Naive thymus-derived CD4-positive, alpha-beta T cell (primary cell): ENCODE data around the gene CACNA1G. TPM values are rescaled to one million over a fixed set of nuclear protein-coding genes. Genes with fewer than 3 reads are reported as not detected.

Experiments used
- ATAC-seq: fragments of 150-1000 bp; cut with Tn5 transposase; 2 replicates; pipeline ENCODE4 v1.10.0; 2021; ENCODE audit warnings: mild to moderate bottlenecking, moderate library complexity
- CTCF ChIA-PET: fragments of 350-600 bp; sonication (Branson Sonifier 250); formaldehyde crosslinking; loops from one replicate; lab custom pipeline; 2021; ENCODE audit warnings: antibody characterized with exemption; lab: Charles Lee
- POLR2A ChIA-PET: fragments of 350-600 bp; sonication (Branson Sonifier 250); formaldehyde crosslinking; loops from one replicate; lab custom pipeline; 2021; ENCODE audit warnings: antibody characterized with exemption, inconsistent platforms; lab: Charles Lee
- DNase-seq, 9 donors: peaks; one replicate each; pipeline versions ENCODE4 v3.0.0 to v3.0.0-alpha.2; 2020 to 2022; ENCODE audit warnings: mixed read lengths in 1 of 9
- H3K27ac ChIP-seq: one replicate; pipeline ENCODE4 v1.7.0; 2013; ENCODE audit warnings: mild to moderate bottlenecking, low read depth, low read length, moderate library complexity
- H3K27me3 ChIP-seq, 2 donors: one replicate each; pipeline ENCODE4 v1.7.0; 2013; ENCODE audit warnings: low read length in 2 of 2, mild to moderate bottlenecking in 2 of 2, moderate library complexity in 2 of 2; ENCODE audit not compliant: control insufficient read depth in 2 of 2, insufficient read depth in 2 of 2
- H3K36me3 ChIP-seq, 3 experiments: 1 replicate in 2 of 3; 2 replicates in 1 of 3; pipeline ENCODE4 v1.7.0; 2013; ENCODE audit warnings: low read length in 3 of 3, mild to moderate bottlenecking in 3 of 3, moderate library complexity in 1 of 3; ENCODE audit not compliant: insufficient read depth in 3 of 3, control insufficient read depth in 2 of 3
- H3K4me1 ChIP-seq, 2 donors: one replicate each; pipeline ENCODE4 v1.7.0; 2013; ENCODE audit warnings: low read length in 2 of 2, mild to moderate bottlenecking in 2 of 2, moderate library complexity in 1 of 2; ENCODE audit not compliant: control insufficient read depth in 2 of 2, insufficient read depth in 2 of 2
- H3K4me3 ChIP-seq: 2 replicates; pipeline ENCODE4 v1.7.0; 2013; ENCODE audit warnings: mild to moderate bottlenecking, low read length
- H3K9me3 ChIP-seq, 3 experiments: 1 replicate in 2 of 3; 2 replicates in 1 of 3; pipeline ENCODE4 v1.7.0; 2013; ENCODE audit warnings: low read length in 3 of 3; ENCODE audit not compliant: control insufficient read depth in 2 of 3
- H3K27ac Mint-ChIP-seq, 9 donors: one replicate each; pipeline ENCODE4 v1.8.0; 2020 to 2022; ENCODE audit warnings: mixed read lengths in 9 of 9, mild to moderate bottlenecking in 8 of 9, moderate library complexity in 5 of 9, inconsistent platforms in 2 of 9
- H3K27me3 Mint-ChIP-seq, 5 donors: one replicate each; pipeline ENCODE4 v1.8.0; 2021 to 2022; ENCODE audit warnings: mixed read lengths in 5 of 5, mild to moderate bottlenecking in 1 of 5
- H3K36me3 Mint-ChIP-seq, 5 donors: one replicate each; pipeline ENCODE4 v1.8.0; 2020 to 2022; ENCODE audit warnings: mixed read lengths in 5 of 5, mild to moderate bottlenecking in 3 of 5, inconsistent platforms in 1 of 5
- H3K4me1 Mint-ChIP-seq, 7 donors: one replicate each; pipeline ENCODE4 v1.8.0; 2020 to 2022; ENCODE audit warnings: mixed read lengths in 7 of 7, mild to moderate bottlenecking in 3 of 7, inconsistent platforms in 1 of 7
- H3K4me3 Mint-ChIP-seq, 10 donors: one replicate each; pipeline ENCODE4 v1.8.0; 2020 to 2022; ENCODE audit warnings: mild to moderate bottlenecking in 10 of 10, mixed read lengths in 10 of 10, moderate library complexity in 6 of 10, inconsistent platforms in 2 of 10
- H3K9me3 Mint-ChIP-seq, 11 donors: one replicate each; pipeline ENCODE4 v1.8.0; 2020 to 2022; ENCODE audit warnings: mixed read lengths in 11 of 11, mild to moderate bottlenecking in 4 of 11, inconsistent platforms in 1 of 11, moderate library complexity in 1 of 11
- intact Hi-C, 2 donors: fragments of 100-400 bp; cut with micrococcal nuclease; formaldehyde crosslinking; loops; one replicate each; pipeline ENCODE4 v1.15.1; 2023
- polyA plus RNA-seq, 2 donors: library from polyadenylated mRNA; unstranded; fragments of 300-500 nt; fragmentation: Illumina TruSeq; gene quantifications; one replicate each; pipeline ENCODE4 v1.2.3, GENCODE V29; 2021
- total RNA-seq, 6 experiments: library from RNA in 5 of 6; stranded (reverse) in 5 of 6; gene quantifications; 1 replicate in 5 of 6; 2 replicates in 1 of 6; pipeline ENCODE4 v1.2.3 and lab custom pipeline; 2021 to 2026

Gene CACNA1G
- total and polyA plus RNA-seq, 7 experiments from 2014 or later, result not detected

- Mint-ChIP-seq H3K4me3 (no peak overlapping the region), H3K27me3 (peaks cover 0 to 8% (median 2%) of the 10 kb centered on the region in 5 donors), H3K27ac (peak overlapping the region in 1 of 9 donors; percentile 34), H3K9me3 (no peaks in the 10 kb centered on the region), H3K36me3 (peaks cover 0 to 2% (median 0%) of the 10 kb centered on the region in 5 donors), H3K4me1 (peaks cover 6 to 31% (median 10%) of the 10 kb centered on the region in 7 donors)
- H3K9me3 ChIP-seq, result no peaks in the 10 kb centered on the region
- CTCF ChIA-PET, result no interaction called here
- H3K27me3 ChIP-seq, result no peaks in the 10 kb centered on the region
- DNase-seq, result no peak
- H3K27ac ChIP-seq, result no peak overlapping the region
- no peak overlapping the region for H3K4me3 ChIP-seq
- POLR2A ChIA-PET, result no interaction called here
- H3K4me1 ChIP-seq, result peaks cover 0 to 5% of the 10 kb centered on the region in 2 donors
- no peaks in the 10 kb centered on the region for H3K36me3 ChIP-seq
- ATAC-seq, result peak; percentile 50
- intact Hi-C loops, result no loop called here
These were observed 99.7 kb downstream of the CACNA1G start for GRCh38 chr17:50660042-50660886.

- peak; percentile 39 for ATAC-seq
- Histone ChIP-seq H3K9me3 (no peaks in the 10 kb centered on the region), H3K27ac (no peak overlapping the region), H3K4me3 (no peak overlapping the region), H3K36me3 (no peaks in the 10 kb centered on the region), H3K4me1 (peaks cover 0 to 5% of the 10 kb centered on the region in 2 donors), H3K27me3 (no peaks in the 10 kb centered on the region)
- H3K4me3 Mint-ChIP-seq, result peak overlapping the region in 1 of 10 donors; percentile 47
- DNase-seq, result no peak
- intact Hi-C loops, result no loop called here
- peaks cover 0 to 2% (median 0%) of the 10 kb centered on the region in 5 donors for H3K36me3 Mint-ChIP-seq
- POLR2A ChIA-PET, result no interaction called here
- peak overlapping the region in 1 of 9 donors; percentile 46 for H3K27ac Mint-ChIP-seq
- H3K4me1 Mint-ChIP-seq, result peaks cover 6 to 31% (median 10%) of the 10 kb centered on the region in 7 donors
- H3K9me3 Mint-ChIP-seq, result peaks cover 0 to under 1% (median 0%) of the 10 kb centered on the region in 11 donors
- peaks cover 0 to 8% (median 0%) of the 10 kb centered on the region in 5 donors for H3K27me3 Mint-ChIP-seq
- CTCF ChIA-PET, result no interaction called here
These were observed 100.4 kb downstream of the CACNA1G start for GRCh38 chr17:50660887-50661345.

- Histone ChIP-seq H3K27ac (no peak overlapping the region), H3K27me3 (no peaks in the 10 kb centered on the region), H3K9me3 (no peaks in the 10 kb centered on the region), H3K36me3 (no peaks in the 10 kb centered on the region), H3K4me3 (no peak overlapping the region), H3K4me1 (peaks cover 0 to 5% of the 10 kb centered on the region in 2 donors)
- Mint-ChIP-seq H3K27ac (peak overlapping the region in 1 of 9 donors; percentile 92), H3K4me1 (peaks cover 6 to 31% (median 10%) of the 10 kb centered on the region in 7 donors), H3K36me3 (peaks cover 0 to 2% (median 0%) of the 10 kb centered on the region in 5 donors), H3K4me3 (peak overlapping the region in 1 of 10 donors; percentile 74), H3K9me3 (peaks cover 0 to 1% (median 0%) of the 10 kb centered on the region in 11 donors), H3K27me3 (peaks cover 0 to 8% (median 0%) of the 10 kb centered on the region in 5 donors)
- CTCF ChIA-PET, result no interaction called here
- POLR2A ChIA-PET, result no interaction called here
- intact Hi-C loops, result no loop called here
- no peak for DNase-seq
- ATAC-seq, result no peak
These were observed 100.8 kb downstream of the CACNA1G start for GRCh38 chr17:50661348-50661747.

- Histone ChIP-seq H3K36me3 (no peaks in the 10 kb centered on the region), H3K4me3 (no peak overlapping the region), H3K4me1 (peaks cover 0 to 5% of the 10 kb centered on the region in 2 donors), H3K27ac (no peak overlapping the region), H3K9me3 (no peaks in the 10 kb centered on the region), H3K27me3 (no peaks in the 10 kb centered on the region)
- DNase-seq, result peak in 1 of 9 donors; percentile 34
- peak overlapping the region in 3 of 9 donors; percentile 28 to 92 (median 39) for H3K27ac Mint-ChIP-seq
- ATAC-seq, result peak; percentile 64
- CTCF ChIA-PET, result interaction anchor here (0.6 kb wide), 1 partner anchor 114 kb away, joined by 3 read pairs; no protein-coding TSS in a partner anchor
- POLR2A ChIA-PET, result no interaction called here
- peak overlapping the region in 1 of 10 donors; percentile 74 for H3K4me3 Mint-ChIP-seq
- peaks cover 0 to 2% (median 0%) of the 10 kb centered on the region in 5 donors for H3K36me3 Mint-ChIP-seq
- peaks cover 6 to 31% (median 10%) of the 10 kb centered on the region in 7 donors for H3K4me1 Mint-ChIP-seq
- intact Hi-C loops, result no loop called here
- H3K27me3 Mint-ChIP-seq, result peaks cover 0 to 8% (median 0%) of the 10 kb centered on the region in 5 donors
- peaks cover 0 to 3% (median 0%) of the 10 kb centered on the region in 11 donors for H3K9me3 Mint-ChIP-seq
These were observed 101.4 kb downstream of the CACNA1G start for GRCh38 chr17:50661795-50662391.

GRCh38 chr17:50662632-50663225, 102.2 kb downstream of the CACNA1G start:
- ChIA-PET POLR2A (interaction anchor here (0.6 kb wide), 1 partner anchor 12 kb away, joined by 4 read pairs; no protein-coding TSS in a partner anchor), CTCF (no interaction called here)
- no peak overlapping the region for H3K4me3 Mint-ChIP-seq

GRCh38 chr17:50663812-50664374, 103.4 kb downstream of the CACNA1G start:
- Histone ChIP-seq H3K4me1 (peaks cover 0 to 5% of the 10 kb centered on the region in 2 donors), H3K9me3 (no peaks in the 10 kb centered on the region), H3K4me3 (no peak overlapping the region), H3K36me3 (no peaks in the 10 kb centered on the region), H3K27me3 (no peaks in the 10 kb centered on the region), H3K27ac (no peak overlapping the region)
- intact Hi-C loops, result no loop called here
- Mint-ChIP-seq H3K4me1 (peaks cover 6 to 38% (median 10%) of the 10 kb centered on the region in 7 donors), H3K36me3 (peaks cover 0 to 2% (median 0%) of the 10 kb centered on the region in 5 donors), H3K9me3 (peaks cover 0 to 3% (median 0%) of the 10 kb centered on the region in 11 donors), H3K4me3 (no peak overlapping the region), H3K27ac (peak overlapping the region in 1 of 9 donors; percentile 6), H3K27me3 (peaks cover 0 to 5% (median 0%) of the 10 kb centered on the region in 5 donors)
- DNase-seq, result no peak
- CTCF ChIA-PET, result no interaction called here
- POLR2A ChIA-PET, result no interaction called here
- no peak for ATAC-seq

More at GRCh38 chr17:50662632-50663225, 102.2 kb downstream of the CACNA1G start:
- H3K27me3 ChIP-seq, result no peaks in the 10 kb centered on the region
- no peak overlapping the region for H3K27ac ChIP-seq
- H3K9me3 Mint-ChIP-seq, result peaks cover 0 to 3% (median 0%) of the 10 kb centered on the region in 11 donors
- no peaks in the 10 kb centered on the region for H3K9me3 ChIP-seq
- peaks cover 0 to 5% of the 10 kb centered on the region in 2 donors for H3K4me1 ChIP-seq
- peaks cover 0 to 2% (median 0%) of the 10 kb centered on the region in 5 donors for H3K36me3 Mint-ChIP-seq
- peaks cover 0 to 8% (median 0%) of the 10 kb centered on the region in 5 donors for H3K27me3 Mint-ChIP-seq
- intact Hi-C loops, result no loop called here
- H3K36me3 ChIP-seq, result no peaks in the 10 kb centered on the region
- peaks cover 6 to 31% (median 10%) of the 10 kb centered on the region in 7 donors for H3K4me1 Mint-ChIP-seq
- H3K4me3 ChIP-seq, result no peak overlapping the region
- peak overlapping the region in 2 of 9 donors; percentile 33 to 92 for H3K27ac Mint-ChIP-seq
- ATAC-seq, result no peak
- no peak for DNase-seq
